HepG2 (cell line): ENCODE data around the gene CSTPP1. TPM values are rescaled to one million over a fixed set of nuclear protein-coding genes. Genes with fewer than 3 reads are reported as not detected.

ENCODE experiments used
- HDAC2 ChIP-seq: sonication (generic); formaldehyde crosslinking; IDR thresholded peaks from 2 replicates; pipeline ENCODE4 v1.4.0; 2020; ENCODE audit warnings: missing genetic modification reagents
- NFIC ChIP-seq: IDR thresholded peaks from 2 replicates; pipeline ENCODE4 v1.6.1; 2012; ENCODE audit warnings: mild to moderate bottlenecking, low read length, inconsistent platforms
- TBX2 ChIP-seq: sonication (generic); formaldehyde crosslinking; IDR thresholded peaks from 2 replicates; pipeline ENCODE4 v1.5.0; 2020; ENCODE audit warnings: missing genetic modification reagents, mild to moderate bottlenecking, borderline replicate concordance
- ZNF567 ChIP-seq: sonication (generic); formaldehyde crosslinking; IDR thresholded peaks from 2 replicates; pipeline ENCODE4 v1.8.1; 2023; ENCODE audit warnings: mild to moderate bottlenecking, missing genetic modification reagents, borderline replicate concordance
- ZNF839 ChIP-seq: sonication (generic); formaldehyde crosslinking; IDR thresholded peaks from 2 replicates; pipeline ENCODE4 v1.4.0; 2020; ENCODE audit warnings: missing genetic modification reagents, mild to moderate bottlenecking, borderline replicate concordance
- polyA plus RNA-seq, 8 experiments: library from polyadenylated mRNA; depleted of rRNA in 3 of 8; stranded (reverse) in 7 of 8; unstranded in 1 of 8; fragments of >200 nt; fragmentation: Illumina TruSeq in 4 of 8; extraction: Trizol in 4 of 8; gene quantifications; 2 replicates each; pipeline versions ENCODE4 v1.2.1 to v1.2.3, GENCODE V29; 2011 to 2016; ENCODE audit warnings: low read depth in 4 of 8, missing spikeins in 1 of 8, mixed read lengths in 1 of 8; ENCODE audit not compliant: insufficient read depth in 1 of 8
- total RNA-seq, 5 experiments: library from RNA; depleted of rRNA; stranded (reverse); fragments of >200 nt; fragmentation: Illumina TruSeq; extraction: Trizol; gene quantifications; 2 replicates each; pipeline ENCODE4 v1.2.3, GENCODE V29; 2016; ENCODE audit warnings: low read depth in 1 of 5
- TF ChIP-seq, protein P1 (sequence below): sonication (generic); formaldehyde crosslinking; IDR thresholded peaks from 2 replicates; pipeline ENCODE4 v1.9.0; 2021; ENCODE audit warnings: mild to moderate bottlenecking, missing genetic modification reagents
- TF ChIP-seq, protein P2 (sequence below): IDR thresholded peaks from 2 replicates; pipeline ENCODE4 v1.6.1; 2016
- TF ChIP-seq, protein P3 (sequence below): sonication (generic); formaldehyde crosslinking; conservative IDR thresholded peaks from 2 replicates; pipeline ENCODE4 v1.5.0; 2020; ENCODE audit warnings: missing genetic modification reagents

CSTPP1 gene
- total and polyA plus RNA-seq, 2 of the 13 experiments (the other 11 are each of a cell fraction or from before 2014, with no cell fraction given) = 12.3 to 14.6 TPM

DNA sequence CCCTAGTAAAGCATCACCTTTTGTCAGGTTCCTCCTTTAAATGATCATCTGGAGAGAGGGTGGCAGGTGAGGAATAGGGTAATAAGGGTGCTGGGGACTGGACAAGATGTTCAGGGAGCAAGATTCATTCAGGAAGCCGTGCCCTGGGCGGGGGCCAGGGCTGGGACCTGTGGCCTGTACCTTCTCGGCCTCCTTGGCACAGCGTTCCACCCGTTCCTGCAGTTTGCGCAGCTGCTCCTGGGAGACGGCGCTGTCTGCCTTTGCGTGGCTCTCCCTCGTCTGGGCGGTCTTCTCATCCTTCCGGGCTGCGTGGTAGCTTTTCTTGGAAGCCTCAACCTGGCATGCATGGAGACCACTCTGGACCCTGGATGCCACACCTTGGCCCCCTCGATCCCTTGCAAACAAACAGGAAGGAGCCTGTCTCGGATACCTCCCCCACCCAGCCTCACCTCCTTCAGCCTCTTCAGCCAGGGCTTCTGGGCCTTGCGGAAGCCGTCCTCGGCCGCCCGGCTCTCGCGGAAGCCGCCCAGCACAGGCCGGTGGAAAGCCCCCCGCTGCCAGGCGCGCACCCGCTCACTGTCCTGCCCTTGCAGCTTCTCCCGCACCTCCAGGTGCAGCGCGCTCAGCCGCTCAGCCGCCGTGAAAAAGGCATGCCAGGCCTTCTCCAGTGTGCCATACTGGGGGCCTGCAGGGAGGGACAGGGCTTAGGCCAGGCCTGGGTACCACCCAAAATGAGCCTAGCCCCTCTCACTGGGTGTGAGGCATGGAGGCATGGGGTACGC is 243.6 kb downstream of the CSTPP1 start (continued):
- TF ChIP-seq, protein P1, sequence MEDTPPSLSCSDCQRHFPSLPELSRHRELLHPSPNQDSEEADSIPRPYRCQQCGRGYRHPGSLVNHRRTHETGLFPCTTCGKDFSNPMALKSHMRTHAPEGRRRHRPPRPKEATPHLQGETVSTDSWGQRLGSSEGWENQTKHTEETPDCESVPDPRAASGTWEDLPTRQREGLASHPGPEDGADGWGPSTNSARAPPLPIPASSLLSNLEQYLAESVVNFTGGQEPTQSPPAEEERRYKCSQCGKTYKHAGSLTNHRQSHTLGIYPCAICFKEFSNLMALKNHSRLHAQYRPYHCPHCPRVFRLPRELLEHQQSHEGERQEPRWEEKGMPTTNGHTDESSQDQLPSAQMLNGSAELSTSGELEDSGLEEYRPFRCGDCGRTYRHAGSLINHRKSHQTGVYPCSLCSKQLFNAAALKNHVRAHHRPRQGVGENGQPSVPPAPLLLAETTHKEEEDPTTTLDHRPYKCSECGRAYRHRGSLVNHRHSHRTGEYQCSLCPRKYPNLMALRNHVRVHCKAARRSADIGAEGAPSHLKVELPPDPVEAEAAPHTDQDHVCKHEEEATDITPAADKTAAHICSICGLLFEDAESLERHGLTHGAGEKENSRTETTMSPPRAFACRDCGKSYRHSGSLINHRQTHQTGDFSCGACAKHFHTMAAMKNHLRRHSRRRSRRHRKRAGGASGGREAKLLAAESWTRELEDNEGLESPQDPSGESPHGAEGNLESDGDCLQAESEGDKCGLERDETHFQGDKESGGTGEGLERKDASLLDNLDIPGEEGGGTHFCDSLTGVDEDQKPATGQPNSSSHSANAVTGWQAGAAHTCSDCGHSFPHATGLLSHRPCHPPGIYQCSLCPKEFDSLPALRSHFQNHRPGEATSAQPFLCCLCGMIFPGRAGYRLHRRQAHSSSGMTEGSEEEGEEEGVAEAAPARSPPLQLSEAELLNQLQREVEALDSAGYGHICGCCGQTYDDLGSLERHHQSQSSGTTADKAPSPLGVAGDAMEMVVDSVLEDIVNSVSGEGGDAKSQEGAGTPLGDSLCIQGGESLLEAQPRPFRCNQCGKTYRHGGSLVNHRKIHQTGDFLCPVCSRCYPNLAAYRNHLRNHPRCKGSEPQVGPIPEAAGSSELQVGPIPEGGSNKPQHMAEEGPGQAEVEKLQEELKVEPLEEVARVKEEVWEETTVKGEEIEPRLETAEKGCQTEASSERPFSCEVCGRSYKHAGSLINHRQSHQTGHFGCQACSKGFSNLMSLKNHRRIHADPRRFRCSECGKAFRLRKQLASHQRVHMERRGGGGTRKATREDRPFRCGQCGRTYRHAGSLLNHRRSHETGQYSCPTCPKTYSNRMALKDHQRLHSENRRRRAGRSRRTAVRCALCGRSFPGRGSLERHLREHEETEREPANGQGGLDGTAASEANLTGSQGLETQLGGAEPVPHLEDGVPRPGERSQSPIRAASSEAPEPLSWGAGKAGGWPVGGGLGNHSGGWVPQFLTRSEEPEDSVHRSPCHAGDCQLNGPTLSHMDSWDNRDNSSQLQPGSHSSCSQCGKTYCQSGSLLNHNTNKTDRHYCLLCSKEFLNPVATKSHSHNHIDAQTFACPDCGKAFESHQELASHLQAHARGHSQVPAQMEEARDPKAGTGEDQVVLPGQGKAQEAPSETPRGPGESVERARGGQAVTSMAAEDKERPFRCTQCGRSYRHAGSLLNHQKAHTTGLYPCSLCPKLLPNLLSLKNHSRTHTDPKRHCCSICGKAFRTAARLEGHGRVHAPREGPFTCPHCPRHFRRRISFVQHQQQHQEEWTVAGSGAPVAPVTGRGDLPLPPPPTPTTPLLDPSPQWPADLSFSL (CRISPR knock-in tag) = no peak
- TF ChIP-seq, protein P2, sequence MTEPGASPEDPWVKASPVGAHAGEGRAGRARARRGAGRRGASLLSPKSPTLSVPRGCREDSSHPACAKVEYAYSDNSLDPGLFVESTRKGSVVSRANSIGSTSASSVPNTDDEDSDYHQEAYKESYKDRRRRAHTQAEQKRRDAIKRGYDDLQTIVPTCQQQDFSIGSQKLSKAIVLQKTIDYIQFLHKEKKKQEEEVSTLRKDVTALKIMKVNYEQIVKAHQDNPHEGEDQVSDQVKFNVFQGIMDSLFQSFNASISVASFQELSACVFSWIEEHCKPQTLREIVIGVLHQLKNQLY (CRISPR knock-in tag) = no peak
- TF ChIP-seq, protein P3, sequence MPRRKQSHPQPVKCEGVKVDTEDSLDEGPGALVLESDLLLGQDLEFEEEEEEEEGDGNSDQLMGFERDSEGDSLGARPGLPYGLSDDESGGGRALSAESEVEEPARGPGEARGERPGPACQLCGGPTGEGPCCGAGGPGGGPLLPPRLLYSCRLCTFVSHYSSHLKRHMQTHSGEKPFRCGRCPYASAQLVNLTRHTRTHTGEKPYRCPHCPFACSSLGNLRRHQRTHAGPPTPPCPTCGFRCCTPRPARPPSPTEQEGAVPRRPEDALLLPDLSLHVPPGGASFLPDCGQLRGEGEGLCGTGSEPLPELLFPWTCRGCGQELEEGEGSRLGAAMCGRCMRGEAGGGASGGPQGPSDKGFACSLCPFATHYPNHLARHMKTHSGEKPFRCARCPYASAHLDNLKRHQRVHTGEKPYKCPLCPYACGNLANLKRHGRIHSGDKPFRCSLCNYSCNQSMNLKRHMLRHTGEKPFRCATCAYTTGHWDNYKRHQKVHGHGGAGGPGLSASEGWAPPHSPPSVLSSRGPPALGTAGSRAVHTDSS (CRISPR knock-in tag) = no peak
- no peak for TF ChIP-seq ZNF567
- TF ChIP-seq ZNF839 (CRISPR knock-in tag) = no peak
- no peak for TF ChIP-seq TBX2 (CRISPR knock-in tag)
- no peak for TF ChIP-seq NFIC
- TF ChIP-seq HDAC2 (CRISPR knock-in tag) = no peak
